CMK (cell line): ENCODE data around the gene PSPN.

Source experiments
- DNase-seq: peaks from one replicate; pipeline ENCODE4 v3.0.0-alpha.2; 2010; ENCODE audit warnings: low read depth

Gene PSPN

DNA sequence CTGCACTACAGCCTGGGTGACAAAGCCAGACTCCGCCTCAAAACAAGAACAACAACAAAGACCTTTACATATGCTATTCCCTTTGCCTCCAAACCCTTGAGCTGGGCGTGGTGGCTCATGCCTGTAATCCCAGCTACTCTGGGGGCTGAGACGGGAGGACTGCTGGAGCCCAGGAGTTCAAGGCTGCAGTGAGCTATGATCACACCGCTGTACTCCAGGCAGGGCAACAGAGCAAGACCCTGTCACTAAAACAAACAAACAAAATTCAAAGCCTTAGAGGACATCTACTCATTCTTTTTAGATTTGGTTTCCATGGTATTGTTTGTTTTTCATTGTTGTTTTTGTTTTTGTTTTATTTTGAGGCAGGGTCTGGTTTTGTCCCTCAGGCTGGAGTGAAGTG is 50.1 kb downstream of the PSPN start:
- no peak for DNase-seq
